ENCODE data around the gene PDIA4.
"Not testable (repeated sequence)": the region's sequence is repeated elsewhere in the genome, so short reads cannot be mapped to it uniquely, and the experiment has no call there.

The PDIA4 gene

DNA sequence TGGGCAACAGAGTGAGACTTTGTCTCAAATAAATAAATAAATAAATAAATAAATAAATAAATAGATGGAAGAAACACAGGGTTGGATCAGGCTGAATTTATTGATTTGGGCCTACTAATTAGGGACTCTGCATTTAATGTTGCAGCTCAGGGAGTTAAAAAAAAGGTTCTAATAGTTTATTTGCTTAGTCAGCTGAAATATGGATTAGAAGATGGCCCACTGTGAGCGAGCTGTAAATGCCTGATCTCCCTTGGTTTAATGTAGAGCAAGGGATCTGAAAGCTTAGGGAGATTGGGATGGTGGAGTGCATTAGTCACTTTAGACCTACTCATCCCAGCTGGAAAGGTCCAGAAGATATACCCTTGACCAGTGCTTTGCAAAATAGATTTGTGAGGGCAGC is 25.1 kb upstream of the PDIA4 start:
- in situ Hi-C loops (cut with HindIII; ENCODE audit: low sequenced_read_pairs) = no loop called here
- TF ChIP-seq, protein P1, sequence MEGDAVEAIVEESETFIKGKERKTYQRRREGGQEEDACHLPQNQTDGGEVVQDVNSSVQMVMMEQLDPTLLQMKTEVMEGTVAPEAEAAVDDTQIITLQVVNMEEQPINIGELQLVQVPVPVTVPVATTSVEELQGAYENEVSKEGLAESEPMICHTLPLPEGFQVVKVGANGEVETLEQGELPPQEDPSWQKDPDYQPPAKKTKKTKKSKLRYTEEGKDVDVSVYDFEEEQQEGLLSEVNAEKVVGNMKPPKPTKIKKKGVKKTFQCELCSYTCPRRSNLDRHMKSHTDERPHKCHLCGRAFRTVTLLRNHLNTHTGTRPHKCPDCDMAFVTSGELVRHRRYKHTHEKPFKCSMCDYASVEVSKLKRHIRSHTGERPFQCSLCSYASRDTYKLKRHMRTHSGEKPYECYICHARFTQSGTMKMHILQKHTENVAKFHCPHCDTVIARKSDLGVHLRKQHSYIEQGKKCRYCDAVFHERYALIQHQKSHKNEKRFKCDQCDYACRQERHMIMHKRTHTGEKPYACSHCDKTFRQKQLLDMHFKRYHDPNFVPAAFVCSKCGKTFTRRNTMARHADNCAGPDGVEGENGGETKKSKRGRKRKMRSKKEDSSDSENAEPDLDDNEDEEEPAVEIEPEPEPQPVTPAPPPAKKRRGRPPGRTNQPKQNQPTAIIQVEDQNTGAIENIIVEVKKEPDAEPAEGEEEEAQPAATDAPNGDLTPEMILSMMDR (IDR thresholded peaks at IDR 0.05; ENCODE audit: low read depth, low read length, missing control alignments) = no peak
- no peak for DNase-seq (ENCODE audit: low read depth)
- H3K4me3 ChIP-seq (ENCODE audit: low read depth, low read length) = no peak overlapping the region

DNA sequence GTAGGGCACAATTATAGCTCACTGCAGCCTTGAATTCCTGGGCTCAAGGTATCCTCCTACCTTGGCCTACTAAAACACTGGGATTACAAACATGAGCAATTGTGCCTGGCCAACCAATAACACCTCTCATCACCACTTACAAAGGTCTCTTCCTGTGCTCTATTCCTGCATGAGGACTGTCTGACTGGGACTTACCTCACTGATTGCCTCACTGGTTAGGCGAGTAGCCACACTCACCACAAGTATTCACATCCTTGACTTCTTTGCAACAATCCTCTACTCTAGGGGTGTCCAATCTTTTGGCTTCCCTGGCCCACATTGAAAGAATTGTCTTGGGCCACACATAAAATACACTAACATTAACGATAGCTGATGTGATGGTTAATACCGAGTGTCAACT is 22.6 kb upstream of the PDIA4 start:
- in situ Hi-C loops (cut with HindIII; ENCODE audit: low sequenced_read_pairs) = no loop called here
- DNase-seq (ENCODE audit: low read depth) = no peak
- H3K4me3 ChIP-seq (ENCODE audit: low read depth, low read length) = no peak overlapping the region
- TF ChIP-seq, protein P1 (IDR thresholded peaks at IDR 0.05; ENCODE audit: low read depth, low read length, missing control alignments) = no peak

DNA sequence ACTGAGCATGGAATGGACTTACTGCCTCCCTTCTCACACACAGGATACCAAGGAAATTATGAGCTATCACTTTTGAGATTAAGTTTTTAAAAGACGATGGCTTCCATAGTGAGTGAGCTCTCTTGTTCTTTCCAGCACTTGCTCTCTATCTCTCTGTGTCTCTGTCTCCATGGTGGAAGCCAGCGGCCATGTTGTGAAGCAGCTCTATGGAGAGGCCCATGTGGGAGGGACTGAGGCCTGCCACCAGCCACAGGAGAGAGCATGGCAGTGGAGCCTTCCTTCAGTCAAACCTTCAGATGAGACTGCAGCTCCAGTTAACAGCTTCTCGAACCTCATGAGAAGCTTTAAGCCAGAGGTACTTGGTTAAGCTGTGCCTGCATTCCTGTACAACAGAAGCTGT is 20.5 kb upstream of the PDIA4 start:
- no peak overlapping the region for H3K4me3 ChIP-seq (ENCODE audit: low read depth, low read length)
- TF ChIP-seq, protein P1 (IDR thresholded peaks at IDR 0.05; ENCODE audit: low read depth, low read length, missing control alignments) = no peak
- DNase-seq (ENCODE audit: low read depth) = no peak
- in situ Hi-C loops (cut with HindIII; ENCODE audit: low sequenced_read_pairs) = no loop called here

DNA sequence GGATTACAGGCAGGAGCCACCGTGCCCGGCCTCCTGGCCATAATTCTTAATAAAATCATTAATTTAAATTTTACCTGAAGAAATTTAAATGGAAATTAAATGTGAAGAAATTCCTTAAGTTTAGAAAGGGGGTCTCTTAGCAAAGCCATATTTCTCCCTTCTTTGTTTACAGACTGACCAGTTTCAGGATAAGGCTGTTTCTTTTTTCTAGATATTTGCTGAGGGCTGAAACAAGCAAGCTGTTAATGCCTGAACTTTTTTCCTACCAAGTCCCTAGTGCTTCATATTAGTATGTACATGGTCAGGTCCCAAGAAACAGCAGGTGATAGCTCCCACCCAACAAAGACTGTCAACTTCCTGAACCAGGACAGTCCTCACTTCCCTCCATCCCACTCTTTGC is 18.1 kb upstream of the PDIA4 start:
- no peak for DNase-seq (ENCODE audit: low read depth)
- no peak overlapping the region for H3K4me3 ChIP-seq (ENCODE audit: low read depth, low read length)
- in situ Hi-C loops (cut with HindIII; ENCODE audit: low sequenced_read_pairs) = no loop called here
- TF ChIP-seq, protein P1 (IDR thresholded peaks at IDR 0.05; ENCODE audit: low read depth, low read length, missing control alignments) = no peak

DNA sequence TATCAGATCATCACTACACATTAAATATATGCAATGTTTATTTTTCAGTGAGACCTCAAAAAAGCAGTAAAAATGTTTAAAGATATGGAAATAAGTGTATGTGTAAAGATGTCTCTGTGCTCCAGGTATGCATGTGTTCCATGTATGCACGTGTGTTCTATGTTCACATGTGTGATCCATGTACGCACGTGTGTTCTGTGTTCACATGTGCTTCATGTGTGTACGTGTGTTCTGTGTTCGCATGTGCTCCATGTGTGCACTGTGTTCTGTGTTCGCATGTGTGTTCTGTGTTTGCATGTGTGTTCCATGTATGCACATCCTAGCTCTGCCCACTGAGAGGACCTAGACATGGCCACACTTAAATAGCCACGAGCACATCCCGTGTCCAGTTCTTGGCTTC is 15.6 kb upstream of the PDIA4 start:
- in situ Hi-C loops (cut with HindIII; ENCODE audit: low sequenced_read_pairs) = no loop called here
- DNase-seq (ENCODE audit: low read depth) = no peak

DNA sequence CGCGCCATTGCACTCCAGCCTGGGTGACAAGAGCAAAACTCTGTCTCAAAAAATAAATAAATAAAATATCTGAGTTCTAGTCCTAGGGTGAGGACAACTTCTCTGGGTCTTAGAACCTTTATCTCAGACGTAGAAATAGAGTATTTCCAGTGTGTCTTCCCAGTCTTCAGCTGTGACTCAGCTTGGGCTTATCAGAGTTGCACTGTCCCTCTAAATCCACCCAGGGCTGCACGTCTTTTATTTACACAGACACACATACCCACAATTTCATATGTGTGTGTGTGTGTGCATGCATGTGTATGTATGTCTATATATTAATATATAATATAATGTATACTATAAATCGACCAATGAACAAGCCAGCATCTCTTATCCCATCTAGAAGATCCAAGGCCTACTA is 13.0 kb upstream of the PDIA4 start:
- no peak overlapping the region for H3K4me3 ChIP-seq (ENCODE audit: low read depth, low read length)
- no peak for DNase-seq (ENCODE audit: low read depth)
- in situ Hi-C loops (cut with HindIII; ENCODE audit: low sequenced_read_pairs) = no loop called here
- TF ChIP-seq, protein P1 (IDR thresholded peaks at IDR 0.05; ENCODE audit: low read depth, low read length, missing control alignments) = no peak

More for the DNA sequence above, 15.6 kb upstream of the PDIA4 start:
- H3K4me3 ChIP-seq (ENCODE audit: low read depth, low read length) = no peak overlapping the region
- TF ChIP-seq, protein P1 (IDR thresholded peaks at IDR 0.05; ENCODE audit: low read depth, low read length, missing control alignments) = no peak

DNA sequence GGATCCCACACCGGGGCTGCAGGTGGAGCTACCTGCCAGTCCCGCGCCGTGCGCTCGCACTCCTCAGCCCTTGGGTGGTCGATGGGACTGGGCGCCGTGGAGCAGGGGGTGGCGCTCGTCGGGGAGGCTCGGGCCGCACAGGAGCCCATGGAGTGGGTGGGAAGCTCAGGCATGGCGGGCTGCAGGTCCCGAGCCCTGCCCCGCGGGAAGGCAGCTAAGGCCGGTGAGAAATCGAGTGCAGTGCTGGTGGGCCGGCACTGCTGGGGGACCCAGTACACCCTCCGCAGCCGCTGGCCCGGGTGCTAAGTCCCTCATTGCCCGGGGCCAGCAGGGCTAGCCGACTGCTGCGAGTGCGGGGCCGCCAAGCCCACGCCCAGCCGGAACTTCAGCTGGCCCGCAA is 10.3 kb upstream of the PDIA4 start:
- in situ Hi-C loops (cut with HindIII; ENCODE audit: low sequenced_read_pairs); DNase-seq (ENCODE audit: low read depth); H3K4me3 ChIP-seq (ENCODE audit: low read depth, low read length): not testable (repeated sequence)
